Superior temporal gyrus (tissue), 1 donor: ENCODE results near the gene RNF5.
"Not testable (repeated sequence)": the region's sequence is repeated elsewhere in the genome, so short reads cannot be mapped to it uniquely, and the experiment has no call there.

Experiments used
- DNase-seq: peaks from one replicate; pipeline ENCODE4 v3.0.0-alpha.2; 2016; ENCODE audit errors: extremely low spot score

The RNF5 gene

GRCh38 chr6:32189069-32189741, 11.0 kb downstream of the RNF5 start:
- no peak for DNase-seq

- DNase-seq, result no peak
Observed at GRCh38 chr6:32189742-32190053, 11.5 kb downstream of the RNF5 start.

GRCh38 chr6:32190054-32190851, 12.0 kb downstream of the RNF5 start, which contains the start of gene PBX2:
Gene PBX2, minus strand, starts transcription at chr6:32190202. Its CDS starts 287 bp downstream, at chr6:32189915.
- peak; percentile 85 for DNase-seq

GRCh38 chr6:32190911-32191677, 12.9 kb downstream of the RNF5 start:
- no peak for DNase-seq

GRCh38 chr6:32191696-32192607, 13.7 kb downstream of the RNF5 start:
- no peak for DNase-seq

GRCh38 chr6:32192608-32193039, 14.4 kb downstream of the RNF5 start, which contains the start of gene GPSM3:
Gene GPSM3, minus strand, starts transcription at chr6:32192643. Its CDS starts 130 bp downstream, at chr6:32192513.
- DNase-seq, result no peak

GRCh38 chr6:32193096-32193495, 14.9 kb downstream of the RNF5 start:
- not testable (repeated sequence) for DNase-seq

GRCh38 chr6:32194388-32194787, 16.2 kb downstream of the RNF5 start:
- DNase-seq, result no peak

GRCh38 chr6:32194825-32195651, 16.8 kb downstream of the RNF5 start:
- no peak for DNase-seq

GRCh38 chr6:32195652-32195901, 17.4 kb downstream of the RNF5 start:
- peak; percentile 98 for DNase-seq

GRCh38 chr6:32195902-32196681, 17.9 kb downstream of the RNF5 start:
- peak; percentile 95 for DNase-seq

GRCh38 chr6:32196682-32197616, 18.7 kb downstream of the RNF5 start:
- peak; percentile 48 for DNase-seq

- DNase-seq, result no peak
Observed at GRCh38 chr6:32198345-32198696, 20.1 kb downstream of the RNF5 start.

- no peak for DNase-seq
Observed at GRCh38 chr6:32198866-32199265, 20.7 kb downstream of the RNF5 start.

GRCh38 chr6:32200711-32201475, 22.7 kb downstream of the RNF5 start:
- DNase-seq, result no peak

- DNase-seq, result no peak
Observed at GRCh38 chr6:32202186-32202585, 24.0 kb downstream of the RNF5 start.

GRCh38 chr6:32203426-32204267, 25.4 kb downstream of the RNF5 start:
- DNase-seq, result no peak
